Heart left ventricle (tissue), 16 donors: Measurements from ENCODE around the gene CDH23. TPM values are rescaled to one million over a fixed set of nuclear protein-coding genes. Genes with fewer than 3 reads are reported as not detected.

Experiments used
- ATAC-seq, 4 donors: fragments of 200-7000 bp; cut with Tn5 transposase; one replicate each; pipeline ENCODE4 v1.9.1; 2020 to 2022; ENCODE audit warnings: moderate library complexity in 4 of 4, mild to moderate bottlenecking in 3 of 4, moderate number of reproducible peaks in 1 of 4
- DNase-seq, 5 donors: peaks; one replicate each; pipeline ENCODE4 v3.0.0-alpha.2; 2020
- H3K27ac ChIP-seq, 12 donors: fragments of 200-600 bp; sonication (generic) in 4 of 12; one replicate each; pipeline versions ENCODE4 v1.5.0 to v1.8.0; 2016 to 2022; ENCODE audit warnings: mild to moderate bottlenecking in 2 of 12
- H3K27me3 ChIP-seq, 9 donors: fragments of 200-600 bp; sonication (generic) in 2 of 9; one replicate each; pipeline versions ENCODE4 v1.5.1 to v1.8.0; 2016 to 2022; ENCODE audit warnings: mild to moderate bottlenecking in 3 of 9
- H3K36me3 ChIP-seq, 9 donors: fragments of 200-600 bp; sonication (generic) in 2 of 9; one replicate each; pipeline versions ENCODE4 v1.5.0 to v1.8.0; 2018 to 2022; ENCODE audit warnings: mild to moderate bottlenecking in 2 of 9
- H3K4me1 ChIP-seq, 12 donors: fragments of 200-600 bp; sonication (generic) in 4 of 12; one replicate each; pipeline versions ENCODE4 v1.5.0 to v1.8.0; 2016 to 2022; ENCODE audit warnings: mild to moderate bottlenecking in 3 of 12
- H3K4me3 ChIP-seq, 12 donors: fragments of 200-600 bp; sonication (generic) in 4 of 12; one replicate each; pipeline versions ENCODE4 v1.5.0 to v1.8.0; 2017 to 2022; ENCODE audit warnings: mild to moderate bottlenecking in 9 of 12, moderate library complexity in 4 of 12
- H3K9me3 ChIP-seq, 12 donors: fragments of 200-600 bp; sonication (generic) in 4 of 12; one replicate each; pipeline versions ENCODE4 v1.5.0 to v1.8.0; 2016 to 2022; ENCODE audit warnings: mild to moderate bottlenecking in 1 of 12
- CTCF ChIP-seq, 12 donors: fragments of 200-600 bp; sonication (generic) in 4 of 12; IDR thresholded peaks; one replicate each; pipeline versions ENCODE4 v1.5.0 to v1.8.0; 2018 to 2022; ENCODE audit warnings: antibody characterized with exemption in 12 of 12, mild to moderate bottlenecking in 5 of 12
- POLR2A ChIP-seq, 2 donors: fragments of 450-650 bp; IDR thresholded peaks; one replicate each; pipeline ENCODE4 v1.6.1; 2017; ENCODE audit warnings: antibody characterized with exemption in 2 of 2, mild to moderate bottlenecking in 2 of 2, moderate library complexity in 2 of 2
- WGBS, 4 donors: extraction: QIAGEN DNeasy Blood & Tissue Kit in 2 of 4; methylation state at CpG; one replicate each; pipeline versions ENCODE4 v1.1.5 to v1.1.7; 2013 to 2018; 5-methylcytosine and 5-hydroxymethylcytosine counted together
- intact Hi-C, 10 donors: fragments of 100-400 bp; cut with DNase I; formaldehyde crosslinking; loops; one replicate each; pipeline versions ENCODE4 v1.11.1 to v1.14.2; 2022
- polyA plus RNA-seq, 2 donors: library from polyadenylated mRNA; stranded (reverse); fragments of 200-250 nt; gene quantifications; one replicate each; pipeline ENCODE4 v1.2.3, GENCODE V29; 2013
- total RNA-seq, 9 donors: library from RNA; depleted of rRNA in 2 of 9; stranded (reverse); fragments of >200 nt in 2 of 9; fragmentation: NEBNext Ultra II Directional in 3 of 9; extraction: Animal tissue kit (Norgen Biotek cat#: 25700) in 3 of 9; gene quantifications; one replicate each; pipeline versions ENCODE4 v1.1.0 to v1.2.4, GENCODE V29; 2016 to 2023
- donor health status: ischemic (EF 13 %, LVEDD 7.1; RV severe dilation, severe dysfunction).
- donor health status: healthy with polysubstance abuse.
- donor health status: DM: no; HTN: yes; CAD: no.
- donor health status: DM: no; HTN: no; CAD: no.
- donor health status: ischemic (EF 25% LVEDD 6.9; RV normal size, moderate dysfunction).
- donor health status: ischemic (EF 25% LVEDD 5.7; RV mildly dilated, moderate dysfunction).
- donor health status: healthy.
- donor health status: DM: yes; HTN: yes; CAD: no.
- donor health status: ischemic (EF 35%, LVEDD 5.7; RV mildly dilated, moderate dysfunction).
- donor health status: nonischemic (EF 11% LVEDD 7.7; RV severe dilation, severe dysfunction).
- donor health status: DM: yes; HTN: yes; CAD: no.
- donor health status: PGD.
- donor health status: ischemic (EF 29% LVEDD 5.4; RV normal size, mild dysfunction).
- donor health status: nonischemic (EF 23%, LVEDD 6.1; RV moderate dilation, normal function).

CDH23 gene
- total and polyA plus RNA-seq, 11 donors = 1.2 to 8.6 (median 3.9) TPM

GRCh38 chr10:71671994-71672946 is 275.6 kb downstream of the CDH23 start:
- Histone ChIP-seq H3K4me1 (no peaks in the 10 kb centered on the region), H3K27ac (no peak overlapping the region), H3K4me3 (no peak overlapping the region), H3K9me3 (no peaks in the 10 kb centered on the region), H3K36me3 (no peaks in the 10 kb centered on the region), H3K27me3 (no peaks in the 10 kb centered on the region)
- DNase-seq (no peak), ATAC-seq (peak in 1 of 4 donors; percentile 29)
- WGBS, 4 donors = 81 to 88% (median 82%) methylated on average over 15 to 16 of the region's 16 CpGs
- TF ChIP-seq POLR2A (IDR thresholded peaks at IDR 0.05) (no peak), CTCF (IDR thresholded peaks at IDR 0.05) (no peak)
- intact Hi-C loops = no loop called here

GRCh38 chr10:71675295-71675970 is 278.7 kb downstream of the CDH23 start:
- Histone ChIP-seq H3K9me3 (no peaks in the 10 kb centered on the region), H3K27ac (no peak overlapping the region), H3K4me3 (no peak overlapping the region), H3K4me1 (peaks cover 0 to 25% (median 13%) of the 10 kb centered on the region in 12 donors), H3K36me3 (no peaks in the 10 kb centered on the region), H3K27me3 (no peaks in the 10 kb centered on the region)
- intact Hi-C loops = no loop called here
- 96 to 99% (median 98%) methylated on average over 6 of the region's 6 CpGs for WGBS, 4 donors
- ATAC-seq (no peak), DNase-seq (no peak)
- TF ChIP-seq POLR2A (IDR thresholded peaks at IDR 0.05) (no peak), CTCF (IDR thresholded peaks at IDR 0.05) (no peak)

GRCh38 chr10:71677261-71677660 is 280.5 kb downstream of the CDH23 start:
- Histone ChIP-seq H3K4me1 (peaks cover 0 to 25% (median 13%) of the 10 kb centered on the region in 12 donors), H3K27ac (peak overlapping the region in 1 of 12 donors; percentile 81), H3K4me3 (no peak overlapping the region), H3K27me3 (no peaks in the 10 kb centered on the region), H3K36me3 (no peaks in the 10 kb centered on the region), H3K9me3 (no peaks in the 10 kb centered on the region)
- intact Hi-C loops = no loop called here
- no peak for ATAC-seq
- no peak for DNase-seq
- TF ChIP-seq CTCF (IDR thresholded peaks at IDR 0.05) (no peak), POLR2A (IDR thresholded peaks at IDR 0.05) (no peak)
- 96 to 97% (median 96%) methylated on average over 17 of the region's 17 CpGs for WGBS, 4 donors
